HepG2 (cell line): ENCODE measurements around the gene SLC18A2. TPM values are rescaled to one million over a fixed set of nuclear protein-coding genes. Genes with fewer than 3 reads are reported as not detected.
A peak's percentile ranks its signal among the peaks of the same experiment; 100 is the strongest.

Source experiments
- CHD4 ChIP-seq: fragments of 200-600 bp; sonication (generic); IDR thresholded peaks from 2 replicates; pipeline ENCODE4 v1.7.0; 2017; ENCODE audit warnings: mild to moderate bottlenecking, low read length, borderline replicate concordance
- DNMT3B ChIP-seq: conservative IDR thresholded peaks from 2 replicates; pipeline ENCODE4 v1.6.1; 2016; ENCODE audit warnings: missing biosample characterization, control low read depth
- FOXK1 ChIP-seq: sonication (generic); formaldehyde crosslinking; IDR thresholded peaks from 2 replicates; pipeline ENCODE4 v1.4.0; 2020; ENCODE audit warnings: low read depth, missing genetic modification reagents, borderline replicate concordance
- HDAC1 ChIP-seq: sonication (generic); formaldehyde crosslinking; IDR thresholded peaks from 2 replicates; pipeline ENCODE4 v1.5.1; 2020; ENCODE audit warnings: mild to moderate bottlenecking, missing genetic modification reagents
- HNF4A ChIP-seq: sonication (generic); formaldehyde crosslinking; IDR thresholded peaks from 2 replicates; pipeline ENCODE4 v1.4.0; 2020; ENCODE audit warnings: missing genetic modification reagents
- IRF2 ChIP-seq: IDR thresholded peaks from 2 replicates; pipeline ENCODE4 v1.6.1; 2018; ENCODE audit warnings: missing genetic modification reagents, missing compliant biosample characterization
- JUND ChIP-seq: sonication (generic); formaldehyde crosslinking; IDR thresholded peaks from 2 replicates; pipeline ENCODE4 v1.8.0; 2022; ENCODE audit warnings: mild to moderate bottlenecking, missing genetic modification reagents
- KLF15 ChIP-seq: sonication (generic); formaldehyde crosslinking; IDR thresholded peaks from 2 replicates; pipeline ENCODE4 v1.8.1; 2023; ENCODE audit warnings: borderline replicate concordance, mild to moderate bottlenecking, inconsistent platforms, missing genetic modification reagents, mixed read lengths
- NCOR1 ChIP-seq: fragments of 200-600 bp; sonication (generic); IDR thresholded peaks from 2 replicates; pipeline ENCODE4 v1.7.0; 2017; ENCODE audit warnings: antibody characterized with exemption, low read length, borderline replicate concordance
- PITX1 ChIP-seq: sonication (generic); formaldehyde crosslinking; IDR thresholded peaks from 2 replicates; pipeline ENCODE4 v1.5.1; 2020; ENCODE audit warnings: mild to moderate bottlenecking, missing genetic modification reagents
- RBFOX2 ChIP-seq: fragments of 200-400 bp; formaldehyde crosslinking; IDR thresholded peaks from 2 replicates; pipeline ENCODE4 v1.6.1; 2017; ENCODE audit warnings: low read depth, mild to moderate bottlenecking, low read length
- SYNCRIP ChIP-seq: fragments of 200-400 bp; formaldehyde crosslinking; IDR thresholded peaks from 2 replicates; pipeline ENCODE4 v1.6.1; 2018; ENCODE audit warnings: mild to moderate bottlenecking, low read depth, low read length; ENCODE audit not compliant: insufficient read depth
- TFDP2 ChIP-seq: sonication (generic); formaldehyde crosslinking; IDR thresholded peaks from 2 replicates; pipeline ENCODE4 v1.4.0; 2020; ENCODE audit warnings: missing genetic modification reagents
- ZFP1 ChIP-seq: IDR thresholded peaks from 2 replicates; pipeline ENCODE4 v1.6.1; 2016
- ZMYM4 ChIP-seq: sonication (generic); formaldehyde crosslinking; IDR thresholded peaks from 2 replicates; pipeline ENCODE4 v1.8.1; 2023; ENCODE audit warnings: mild to moderate bottlenecking, missing genetic modification reagents
- ZNF441 ChIP-seq: sonication (generic); formaldehyde crosslinking; IDR thresholded peaks from 2 replicates; pipeline ENCODE4 v1.7.0; 2021; ENCODE audit warnings: missing genetic modification reagents, borderline replicate concordance
- ZNF580 ChIP-seq: IDR thresholded peaks from 2 replicates; pipeline ENCODE4 v1.6.1; 2016; ENCODE audit warnings: low read depth, borderline replicate concordance
- ZNF614 ChIP-seq: IDR thresholded peaks from 2 replicates; pipeline ENCODE4 v1.6.1; 2018; ENCODE audit warnings: missing biosample characterization, missing genetic modification reagents, inconsistent platforms, borderline replicate concordance
- ZNF639 ChIP-seq: conservative IDR thresholded peaks from 2 replicates; pipeline ENCODE4 v1.6.1; 2018; ENCODE audit warnings: missing genetic modification reagents
- ZUFSP ChIP-seq: sonication (generic); formaldehyde crosslinking; IDR thresholded peaks from 2 replicates; pipeline ENCODE4 v1.9.0; 2021; ENCODE audit warnings: missing genetic modification reagents, mild to moderate bottlenecking, borderline replicate concordance
- polyA plus RNA-seq, 8 experiments: library from polyadenylated mRNA; depleted of rRNA in 3 of 8; stranded (reverse) in 7 of 8; unstranded in 1 of 8; fragments of >200 nt; fragmentation: Illumina TruSeq in 4 of 8; extraction: Trizol in 4 of 8; gene quantifications; 2 replicates each; pipeline versions ENCODE4 v1.2.1 to v1.2.3, GENCODE V29; 2011 to 2016; ENCODE audit warnings: low read depth in 4 of 8, missing spikeins in 1 of 8, mixed read lengths in 1 of 8; ENCODE audit not compliant: insufficient read depth in 1 of 8
- total RNA-seq, 5 experiments: library from RNA; depleted of rRNA; stranded (reverse); fragments of >200 nt; fragmentation: Illumina TruSeq; extraction: Trizol; gene quantifications; 2 replicates each; pipeline ENCODE4 v1.2.3, GENCODE V29; 2016; ENCODE audit warnings: low read depth in 1 of 5

The SLC18A2 gene
- total and polyA plus RNA-seq, 2 of the 13 experiments (the other 11 are each of a cell fraction or from before 2014, with no cell fraction given), result not detected

- TF ChIP-seq JUND (CRISPR knock-in tag) (0 out of 2 replicates have a peak, but pooled peaks have one; percentile 18), TFDP2 (peak; percentile 81), FOXK1 (CRISPR knock-in tag) (peak; percentile 21; the same call in 1 of the 2 replicates), IRF2 (peak; percentile 71), PITX1 (0 out of 2 replicates have a peak, but pooled peaks have one; percentile 33), KLF15 (CRISPR knock-in tag) (0 out of 2 replicates have a peak, but pooled peaks have one; percentile 19), HDAC1 (peak; percentile 27; the same call in 1 of the 2 replicates), ZMYM4 (peak; percentile 92), NCOR1 (no peak), ZNF580 (CRISPR knock-in tag) (peak; percentile 91; the same call in 1 of the 2 replicates), HNF4A (CRISPR knock-in tag) (no peak), SYNCRIP (no peak), ZNF614 (CRISPR knock-in tag) (0 out of 2 replicates have a peak, but pooled peaks have one; percentile 53), DNMT3B (CRISPR knock-in tag) (no peak), RBFOX2 (no peak; the same call in 1 of the 2 replicates), ZNF639 (CRISPR knock-in tag) (no peak), ZUFSP (no peak), ZNF441 (CRISPR knock-in tag) (no peak), CHD4 (no peak), ZFP1 (0 out of 2 replicates have a peak, but pooled peaks have one; percentile 17)
Observed at GRCh38 chr10:117216611-117217195, 24.2 kb upstream of the SLC18A2 start (continued).
